GM18498 (cell line): Measurements from ENCODE around the gene CORO6.

ENCODE experiments used
- ATAC-seq: cut with Tn5 transposase; IDR thresholded peaks from one replicate; pipeline ENCODE4 v1.9.1; 2021; ENCODE audit warnings: mild to moderate bottlenecking, moderate library complexity; ENCODE audit not compliant: unreplicated experiment

The CORO6 gene

DNA sequence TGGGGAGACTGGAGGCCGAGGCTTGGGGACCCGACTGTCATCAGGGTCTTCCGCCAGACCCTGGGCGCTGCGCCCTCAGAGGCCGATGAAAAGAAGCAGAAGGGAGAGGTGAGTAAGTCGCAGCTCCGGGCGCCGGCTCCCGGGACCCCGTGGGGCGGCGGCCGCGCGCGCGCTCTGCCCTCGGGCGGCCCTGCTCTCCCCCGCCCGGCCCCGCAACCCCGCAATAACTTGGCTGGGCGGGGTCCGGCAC is 55.5 kb downstream of the CORO6 start:
- peak; percentile 15 for ATAC-seq

GRCh38 chr17:29566473-29567303 is 56.0 kb downstream of the CORO6 start, which contains the start of gene ABHD15:
Gene ABHD15 (minus strand): TSS chr17:29567037. CDS start chr17:29566966, 71 bp downstream.
- ATAC-seq = peak; percentile 27

DNA sequence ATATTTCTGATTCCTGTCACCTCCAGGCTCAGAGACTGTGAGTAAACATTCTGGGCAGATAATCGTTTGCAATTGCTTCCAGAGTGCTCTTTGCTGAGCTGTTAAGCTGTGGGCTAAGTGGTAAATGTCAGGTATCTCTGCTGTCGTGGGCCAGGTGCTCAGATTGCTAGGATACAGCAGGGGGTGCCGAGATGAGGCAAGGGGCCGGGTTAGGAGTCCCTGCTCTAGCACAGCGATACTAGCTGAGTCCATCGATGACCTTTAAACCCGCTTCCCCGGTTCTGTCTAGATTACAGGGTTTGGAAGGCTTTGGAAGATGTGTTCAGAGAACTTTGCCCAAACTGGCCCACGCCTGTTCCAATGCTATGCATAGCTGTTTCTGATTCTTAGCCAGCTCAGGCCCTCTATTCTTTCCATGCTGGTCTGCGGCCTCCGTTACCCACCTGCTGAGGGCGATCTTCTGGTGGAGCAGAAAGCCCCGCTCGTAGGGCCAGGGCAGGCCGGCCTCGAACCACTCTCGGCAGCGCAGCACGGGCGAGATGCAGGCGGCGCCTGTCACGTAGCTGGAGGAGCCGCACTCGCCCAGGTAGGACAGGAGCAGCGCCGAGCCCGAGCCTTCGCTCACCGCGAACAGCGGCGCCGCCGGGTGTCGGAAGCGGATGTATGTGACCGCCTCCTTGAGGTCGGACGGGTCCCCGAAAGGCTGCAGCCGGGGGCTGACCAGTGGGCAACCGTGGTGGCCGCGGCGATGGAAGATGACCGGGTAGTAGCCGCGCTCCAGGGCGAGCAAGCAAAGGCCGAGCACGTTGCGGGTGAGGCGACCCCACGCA is 56.9 kb downstream of the CORO6 start:
- no peak for ATAC-seq
